PFSK-1 (cell line): ENCODE data around the gene KLHL8.

Experiments
- FOXP2 ChIP-seq: optimal IDR thresholded peaks from 2 replicates; pipeline ENCODE3; 2011; ENCODE audit warnings: borderline replicate concordance, control low read depth, inconsistent platforms; ENCODE audit not compliant: insufficient read depth; ENCODE audit errors: extremely low read length, extremely low read depth
- POLR2AphosphoS5 ChIP-seq: IDR thresholded peaks from 2 replicates; pipeline ENCODE4 v1.6.1; 2012; ENCODE audit warnings: low read depth, mild to moderate bottlenecking, control low read depth, low read length, moderate library complexity
- SIN3A ChIP-seq: IDR thresholded peaks from 2 replicates; pipeline ENCODE4 v1.6.1; 2012; ENCODE audit warnings: mild to moderate bottlenecking, low read length, moderate library complexity, borderline replicate concordance; ENCODE audit not compliant: insufficient read depth
- TAF1 ChIP-seq: IDR thresholded peaks from 2 replicates; pipeline ENCODE4 v1.6.1; 2012; ENCODE audit warnings: low read length, control low read depth, borderline replicate concordance; ENCODE audit not compliant: insufficient read depth
- TF ChIP-seq, protein P1 (sequence below), 2 experiments: IDR thresholded peaks; 2 replicates each; pipeline versions ENCODE4 v1.6.1 to v1.8.0; 2011 to 2012; ENCODE audit warnings: low read depth in 2 of 2, low read length in 2 of 2, control low read depth in 1 of 2, inconsistent platforms in 1 of 2, mild to moderate bottlenecking in 1 of 2, moderate library complexity in 1 of 2; ENCODE audit not compliant: insufficient read depth in 1 of 2

Gene KLHL8

DNA sequence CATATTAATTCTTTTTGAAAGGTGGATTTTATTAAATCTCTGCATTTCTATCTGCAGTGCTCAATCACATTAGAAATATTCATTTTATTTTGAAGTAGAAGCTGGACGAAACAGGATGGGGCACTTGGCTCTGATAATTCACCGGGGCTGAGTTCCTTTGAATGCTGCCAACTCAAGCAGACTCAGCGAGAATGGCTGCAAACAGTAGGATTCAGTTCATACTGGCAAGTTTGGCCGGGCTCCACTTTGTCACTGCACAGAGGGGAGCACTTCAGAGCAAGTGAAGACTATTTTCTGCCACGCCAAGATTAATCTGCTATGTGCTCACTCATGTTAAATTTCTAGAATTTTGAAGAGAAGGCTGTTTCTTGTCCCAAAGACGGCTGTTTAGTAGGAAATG is 30.7 kb upstream of the KLHL8 start:
- TF ChIP-seq, protein P1, sequence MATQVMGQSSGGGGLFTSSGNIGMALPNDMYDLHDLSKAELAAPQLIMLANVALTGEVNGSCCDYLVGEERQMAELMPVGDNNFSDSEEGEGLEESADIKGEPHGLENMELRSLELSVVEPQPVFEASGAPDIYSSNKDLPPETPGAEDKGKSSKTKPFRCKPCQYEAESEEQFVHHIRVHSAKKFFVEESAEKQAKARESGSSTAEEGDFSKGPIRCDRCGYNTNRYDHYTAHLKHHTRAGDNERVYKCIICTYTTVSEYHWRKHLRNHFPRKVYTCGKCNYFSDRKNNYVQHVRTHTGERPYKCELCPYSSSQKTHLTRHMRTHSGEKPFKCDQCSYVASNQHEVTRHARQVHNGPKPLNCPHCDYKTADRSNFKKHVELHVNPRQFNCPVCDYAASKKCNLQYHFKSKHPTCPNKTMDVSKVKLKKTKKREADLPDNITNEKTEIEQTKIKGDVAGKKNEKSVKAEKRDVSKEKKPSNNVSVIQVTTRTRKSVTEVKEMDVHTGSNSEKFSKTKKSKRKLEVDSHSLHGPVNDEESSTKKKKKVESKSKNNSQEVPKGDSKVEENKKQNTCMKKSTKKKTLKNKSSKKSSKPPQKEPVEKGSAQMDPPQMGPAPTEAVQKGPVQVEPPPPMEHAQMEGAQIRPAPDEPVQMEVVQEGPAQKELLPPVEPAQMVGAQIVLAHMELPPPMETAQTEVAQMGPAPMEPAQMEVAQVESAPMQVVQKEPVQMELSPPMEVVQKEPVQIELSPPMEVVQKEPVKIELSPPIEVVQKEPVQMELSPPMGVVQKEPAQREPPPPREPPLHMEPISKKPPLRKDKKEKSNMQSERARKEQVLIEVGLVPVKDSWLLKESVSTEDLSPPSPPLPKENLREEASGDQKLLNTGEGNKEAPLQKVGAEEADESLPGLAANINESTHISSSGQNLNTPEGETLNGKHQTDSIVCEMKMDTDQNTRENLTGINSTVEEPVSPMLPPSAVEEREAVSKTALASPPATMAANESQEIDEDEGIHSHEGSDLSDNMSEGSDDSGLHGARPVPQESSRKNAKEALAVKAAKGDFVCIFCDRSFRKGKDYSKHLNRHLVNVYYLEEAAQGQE (IDR thresholded peaks at IDR 0.05; ENCODE audit: insufficient read depth in 1 of 2, low read depth in 2 of 2, low read length in 2 of 2), result no peak
- TF ChIP-seq FOXP2 (no peak), TAF1 (no peak), POLR2AphosphoS5 (no peak), SIN3A (no peak)

- no peak for TF ChIP-seq TAF1
- TF ChIP-seq POLR2AphosphoS5, result no peak
- TF ChIP-seq, protein P1 (IDR thresholded peaks at IDR 0.05; ENCODE audit: insufficient read depth in 1 of 2, low read depth in 2 of 2, low read length in 2 of 2), result no peak
- no peak for TF ChIP-seq SIN3A
- TF ChIP-seq FOXP2, result no peak
Measured at GRCh38 chr4:87250294-87250693, 29.9 kb upstream of the KLHL8 start.

DNA sequence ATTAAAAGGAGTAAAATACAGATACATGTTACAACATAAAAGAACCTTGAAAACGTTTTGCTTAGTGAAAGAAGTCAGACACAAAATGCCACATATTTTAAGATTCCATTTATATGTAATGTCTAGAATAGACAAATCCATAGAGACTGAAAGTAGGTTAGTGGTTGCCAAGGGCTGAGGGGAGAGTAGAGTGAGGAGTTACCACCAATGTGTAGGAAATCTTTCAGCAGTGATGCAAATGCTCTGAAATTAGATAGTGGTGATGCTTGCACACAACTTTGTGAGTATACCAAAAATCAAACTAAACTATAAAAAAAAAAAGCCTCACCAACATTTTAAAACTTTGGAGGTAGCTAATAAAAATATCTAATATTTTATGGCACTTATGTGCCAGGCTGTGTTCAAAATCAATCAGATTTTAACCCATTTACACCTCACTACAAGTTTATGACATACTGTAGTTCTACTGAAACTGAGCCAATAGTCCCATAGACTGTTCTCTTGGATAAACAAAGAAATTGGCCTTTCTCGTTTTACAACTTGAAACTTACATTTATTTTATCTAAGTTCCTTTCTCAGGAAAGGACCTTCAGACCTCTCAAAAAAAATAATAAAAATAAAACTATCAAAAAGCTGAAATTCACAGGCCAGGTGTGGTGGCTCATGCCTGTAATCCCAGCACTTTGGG is 29.1 kb upstream of the KLHL8 start:
- TF ChIP-seq POLR2AphosphoS5 (no peak), FOXP2 (no peak), SIN3A (no peak), TAF1 (no peak)
- TF ChIP-seq, protein P1 (IDR thresholded peaks at IDR 0.05; ENCODE audit: insufficient read depth in 1 of 2, low read depth in 2 of 2, low read length in 2 of 2), result no peak

- TF ChIP-seq TAF1 (no peak), SIN3A (no peak), POLR2AphosphoS5 (no peak), FOXP2 (no peak)
- TF ChIP-seq, protein P1 (IDR thresholded peaks at IDR 0.05; ENCODE audit: insufficient read depth in 1 of 2, low read depth in 2 of 2, low read length in 2 of 2), result no peak
Measured at GRCh38 chr4:87243426-87244053, 23.1 kb upstream of the KLHL8 start.
